Endothelial cell of umbilical vein (primary cell): ENCODE measurements around the gene KLRD1. TPM values are rescaled to one million over a fixed set of nuclear protein-coding genes. Genes with fewer than 3 reads are reported as not detected.

Source experiments
- BruUV-seq: library from RNA; stranded (reverse); fragments of 400-500 nt; replicated peaks from 2 replicates; lab custom pipeline; 2021; lab: Mats Ljungman, UMichigan
- CTCF ChIA-PET: fragments of 300-600, 350-600 bp; sonication (Branson Sonifier 250); formaldehyde crosslinking; loops from one replicate; lab custom pipeline; 2021; ENCODE audit warnings: antibody characterized with exemption, inconsistent platforms; lab: Charles Lee
- POLR2A ChIA-PET: fragments of 300-600, 350-600 bp; sonication (Branson Sonifier 250); formaldehyde crosslinking; loops from one replicate; lab custom pipeline; 2021; ENCODE audit warnings: antibody characterized with exemption, inconsistent platforms; lab: Charles Lee
- DNase-seq: peaks from one replicate; pipeline ENCODE4 v3.0.0-alpha.2; 2011; ENCODE audit warnings: low read depth, low spot score
- FAIRE-seq: peaks from 2 replicates; lab custom pipeline; 2011; peaks lifted over from hg19 to GRCh38; lab: Jason Lieb, UNC
- H2AFZ ChIP-seq: 2 replicates; pipeline ENCODE4 v1.6.0; 2012; ENCODE audit warnings: low read depth, low read length, control low read depth, inconsistent platforms
- H3K27ac ChIP-seq: 2 replicates; pipeline ENCODE4 v1.5.1; 2011; ENCODE audit warnings: low read depth, mild to moderate bottlenecking, control low read depth, low read length, moderate library complexity; ENCODE audit not compliant: insufficient read depth
- H3K27me3 ChIP-seq, 2 experiments: 2 replicates each; pipeline versions ENCODE4 v1.6.0 to v1.6.1; 2011; ENCODE audit warnings: low read length in 2 of 2, mixed read lengths in 1 of 2; ENCODE audit not compliant: control insufficient read depth in 2 of 2, insufficient read depth in 2 of 2
- H3K36me3 ChIP-seq, 2 experiments: 2 replicates in 1 of 2; 3 replicates in 1 of 2; pipeline ENCODE4 v1.5.1; 2011; ENCODE audit warnings: low read length in 2 of 2, mild to moderate bottlenecking in 1 of 2, moderate library complexity in 1 of 2; ENCODE audit not compliant: control insufficient read depth in 2 of 2, insufficient read depth in 2 of 2; ENCODE audit errors: extremely low read depth in 1 of 2
- H3K4me1 ChIP-seq: 3 replicates; pipeline ENCODE4 v1.5.1; 2011; ENCODE audit warnings: mild to moderate bottlenecking, low read length; ENCODE audit not compliant: control insufficient read depth, insufficient read depth; ENCODE audit errors: extremely low read depth
- H3K4me2 ChIP-seq: 2 replicates; pipeline ENCODE4 v1.6.1; 2011; ENCODE audit warnings: low read length, control low read depth, mixed read lengths; ENCODE audit not compliant: insufficient read depth
- H3K4me3 ChIP-seq, 3 experiments: fragments of 200-600 bp in 1 of 3; sonication (generic), shearing (Covaris generic) in 1 of 3; replicated peaks in 1 of 3; 2 replicates each; pipeline ENCODE4 v1.5.1; 2011 to 2016; ENCODE audit warnings: control low read depth in 3 of 3, low read length in 3 of 3, mild to moderate bottlenecking in 2 of 3, inconsistent platforms in 1 of 3, low read depth in 1 of 3, moderate library complexity in 1 of 3; ENCODE audit not compliant: insufficient read depth in 1 of 3
- H3K79me2 ChIP-seq: 2 replicates; pipeline ENCODE4 v1.6.0; 2012; ENCODE audit warnings: low read length, inconsistent platforms; ENCODE audit not compliant: control insufficient read depth, insufficient read depth
- H3K9ac ChIP-seq: replicated peaks from 2 replicates; pipeline ENCODE3; 2011; ENCODE audit warnings: low read length, control low read depth; ENCODE audit not compliant: insufficient read depth; ENCODE audit errors: extremely low read depth
- H3K9me1 ChIP-seq: replicated peaks from 3 replicates; pipeline ENCODE4 v1.6.0; 2011; ENCODE audit warnings: mild to moderate bottlenecking, low read length; ENCODE audit not compliant: control insufficient read depth, insufficient read depth; ENCODE audit errors: extremely low read depth
- H3K9me3 ChIP-seq: replicated peaks from 2 replicates; pipeline ENCODE4 v1.5.1; 2012; ENCODE audit warnings: low read length, inconsistent platforms; ENCODE audit not compliant: control insufficient read depth, insufficient read depth
- H4K20me1 ChIP-seq: replicated peaks from 2 replicates; pipeline ENCODE3; 2011; ENCODE audit warnings: mild to moderate bottlenecking, low read length; ENCODE audit not compliant: control insufficient read depth, insufficient read depth; ENCODE audit errors: extremely low read depth
- CTCF ChIP-seq, 2 donors: IDR thresholded peaks; 1 replicate in 1 of 2; 2 replicates in 1 of 2; pipeline ENCODE4 v1.5.1; 2011; ENCODE audit warnings: low read length in 2 of 2, mild to moderate bottlenecking in 2 of 2, moderate library complexity in 2 of 2, control low read depth in 1 of 2, inconsistent platforms in 1 of 2, low read depth in 1 of 2; ENCODE audit not compliant: insufficient read depth in 1 of 2; ENCODE audit errors: extremely low read depth in 1 of 2
- EZH2 ChIP-seq: IDR thresholded peaks from 2 replicates; pipeline ENCODE4 v1.6.1; 2012; ENCODE audit warnings: borderline replicate concordance, low read depth, mild to moderate bottlenecking, moderate library complexity, low read length, inconsistent platforms; ENCODE audit not compliant: severe bottlenecking
- FOS ChIP-seq: IDR thresholded peaks from 2 replicates; pipeline ENCODE4 v1.6.1; 2011; ENCODE audit warnings: mild to moderate bottlenecking, low read length, moderate library complexity, borderline replicate concordance; ENCODE audit not compliant: insufficient read depth
- GATA2 ChIP-seq: IDR thresholded peaks from 2 replicates; pipeline ENCODE4 v1.7.0; 2011; ENCODE audit warnings: low read depth, mild to moderate bottlenecking, moderate library complexity, mixed read lengths, low read length; ENCODE audit not compliant: insufficient read length, insufficient read depth
- JUN ChIP-seq: IDR thresholded peaks from 2 replicates; pipeline ENCODE4 v1.6.1; 2011; ENCODE audit warnings: borderline replicate concordance, low read depth; ENCODE audit not compliant: insufficient read length, insufficient read depth
- MYC ChIP-seq: IDR thresholded peaks from one replicate; pipeline ENCODE4 v1.6.1; 2011; ENCODE audit warnings: mild to moderate bottlenecking, low read depth, low read length
- POLR2A ChIP-seq: IDR thresholded peaks from 2 replicates; pipeline ENCODE4 v1.6.1; 2012; ENCODE audit warnings: low read depth, mild to moderate bottlenecking, control low read depth, low read length
- POLR2AphosphoS5 ChIP-seq: IDR thresholded peaks from 2 replicates; pipeline ENCODE4 v1.6.1; 2012; ENCODE audit warnings: low read depth, mild to moderate bottlenecking, control low read depth, low read length, moderate library complexity; ENCODE audit not compliant: insufficient read depth
- dilution Hi-C: fragments of 300-500 bp; cut with MboI; formaldehyde crosslinking; loops from one replicate; pipeline ENCODE4 v1.15.0; 2019; ENCODE audit warnings: low sequenced_read_pairs; ENCODE audit not compliant: extremely low pct_ligation_motif_present
- intact Hi-C: fragments of 100-400 bp; cut with micrococcal nuclease; formaldehyde crosslinking; loops from one replicate; pipeline ENCODE4 v1.10.0; 2022
- polyA plus RNA-seq, 4 experiments: library from polyadenylated mRNA; depleted of rRNA in 3 of 4; stranded (reverse) in 3 of 4; unstranded in 1 of 4; fragments of >200 nt; gene quantifications; 2 replicates each; pipeline versions ENCODE4 v1.2.1 to v1.2.3, GENCODE V29; 2011 to 2012; ENCODE audit warnings: missing spikeins in 1 of 4
- total RNA-seq: library from RNA; stranded (reverse); gene quantifications from 2 replicates; pipeline ENCODE4 v1.2.3, GENCODE V29; 2021
- TF ChIP-seq, protein P1 (sequence below): IDR thresholded peaks from 2 replicates; pipeline ENCODE4 v1.6.1; 2011; ENCODE audit not compliant: insufficient read depth, insufficient read length

The KLRD1 gene
- total and polyA plus RNA-seq, 2 donors (not counting 3 experiments of a cell fraction or from before 2014, with no cell fraction given) = 0.13 to 0.15 TPM

DNA sequence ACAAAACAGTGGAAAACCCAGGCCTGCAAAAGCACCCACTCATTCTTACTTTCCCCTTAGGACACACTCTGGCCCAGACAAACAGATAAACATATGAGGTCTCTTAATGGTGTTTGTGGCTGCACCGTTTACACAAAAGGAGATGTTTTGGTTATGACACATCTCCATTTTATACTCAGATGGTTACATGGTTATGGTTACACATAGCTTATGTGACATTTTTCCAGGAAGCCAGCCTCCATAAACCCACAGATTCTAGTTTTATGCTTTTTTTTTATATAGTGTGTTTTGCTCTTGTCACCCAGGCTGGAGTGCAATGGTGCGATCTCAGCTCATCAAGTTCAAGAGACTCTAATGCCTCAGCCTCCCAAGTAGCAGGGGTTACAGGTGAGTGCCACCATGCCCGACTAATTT is 3.5 kb upstream of the KLRD1 start:
- intact Hi-C loops (no loop called here), dilution Hi-C loops (no loop called here)
- Histone ChIP-seq H3K9me3 (no peaks in the 10 kb centered on the region), H4K20me1 (no peaks in the 10 kb centered on the region), H3K79me2 (no peaks in the 10 kb centered on the region), H3K9me1 (no peaks in the 10 kb centered on the region), H3K9ac (no peak overlapping the region), H3K36me3 (no peaks in the 10 kb centered on the region), H3K4me2 (no peak overlapping the region), H3K27me3 (no peaks in the 10 kb centered on the region), H3K4me3 (no peak overlapping the region), H2AFZ (no peak overlapping the region), H3K27ac (no peak overlapping the region), H3K4me1 (no peaks in the 10 kb centered on the region)
- BruUV-seq = no TSS peak
- no peak for FAIRE-seq
- DNase-seq = no peak
- CTCF ChIA-PET = interaction anchor here (1.0 kb wide), 1 partner anchor 10 kb away, joined by 3 read pairs; no protein-coding TSS in a partner anchor
- POLR2A ChIA-PET = no interaction called here
- no peak for TF ChIP-seq GATA2
- TF ChIP-seq POLR2A = no peak
- no peak for TF ChIP-seq FOS
- TF ChIP-seq JUN = no peak
- TF ChIP-seq, protein P1, sequence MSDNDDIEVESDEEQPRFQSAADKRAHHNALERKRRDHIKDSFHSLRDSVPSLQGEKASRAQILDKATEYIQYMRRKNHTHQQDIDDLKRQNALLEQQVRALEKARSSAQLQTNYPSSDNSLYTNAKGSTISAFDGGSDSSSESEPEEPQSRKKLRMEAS = no peak
- no peak for TF ChIP-seq EZH2
- TF ChIP-seq MYC = no peak
- no peak for TF ChIP-seq POLR2AphosphoS5
- TF ChIP-seq CTCF (IDR thresholded peaks at IDR 0.05; ENCODE audit: extremely low read depth in 1 of 2, insufficient read depth in 1 of 2, low read depth in 1 of 2, low read length in 2 of 2) = no peak
